ENCODE results near the gene COBLL1. TPM values are rescaled to one million over a fixed set of nuclear protein-coding genes. Genes with fewer than 3 reads are reported as not detected.

The COBLL1 gene
- total and polyA plus RNA-seq, 5 donors from 2014 or later = 0.49 to 1.3 TPM; not detected in 3

DNA sequence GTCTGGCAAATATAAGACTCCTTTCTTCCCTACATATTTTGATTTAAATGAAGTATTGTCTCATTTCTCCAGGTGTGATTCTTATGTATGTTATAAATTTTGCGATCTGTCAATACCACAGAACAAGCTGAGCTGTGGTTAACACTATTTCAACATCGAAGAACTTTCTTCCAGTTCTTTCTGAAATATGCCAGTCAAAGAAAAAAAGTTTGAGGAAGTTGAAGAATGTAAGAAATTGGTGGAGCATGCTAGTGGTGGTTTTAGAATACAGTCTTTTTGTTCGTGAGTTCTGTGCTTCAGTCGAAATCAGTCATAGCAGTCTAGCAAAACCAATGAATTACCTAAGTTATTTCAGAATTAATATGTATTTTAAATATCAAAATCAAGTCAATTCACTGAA lies 8.6 kb upstream of the COBLL1 start:
- DNase-seq = no peak
- no peak overlapping the region for H3K27ac ChIP-seq (ENCODE audit: insufficient read depth, low read length, poor library complexity, severe bottlenecking)
- no peak for ATAC-seq (ENCODE audit: low read depth in 2 of 2)
- H3K27me3 ChIP-seq (ENCODE audit: control insufficient read depth, insufficient read depth, low read length) = peaks cover 6% of the 10 kb centered on the region
- H3K4me1 Mint-ChIP-seq = no peaks in the 10 kb centered on the region
- no peak overlapping the region for H3K4me3 ChIP-seq (ENCODE audit: low read depth, low read length)
- H3K36me3 Mint-ChIP-seq = no peaks in the 10 kb centered on the region
- H3K9me3 ChIP-seq (ENCODE audit: control insufficient read depth in 2 of 2, low read length in 2 of 2) = no peaks in the 10 kb centered on the region
- no peaks in the 10 kb centered on the region for H3K36me3 ChIP-seq (ENCODE audit: control insufficient read depth, insufficient read depth, low read length)
- H3K27ac Mint-ChIP-seq = no peak overlapping the region
- no peaks in the 10 kb centered on the region for H3K9me3 Mint-ChIP-seq
- peaks cover 16% of the 10 kb centered on the region for H3K27me3 Mint-ChIP-seq
- no peak overlapping the region for H3K4me3 Mint-ChIP-seq
- H3K4me1 ChIP-seq (ENCODE audit: control insufficient read depth, insufficient read depth, low read length, poor library complexity, severe bottlenecking) = no peaks in the 10 kb centered on the region

DNA sequence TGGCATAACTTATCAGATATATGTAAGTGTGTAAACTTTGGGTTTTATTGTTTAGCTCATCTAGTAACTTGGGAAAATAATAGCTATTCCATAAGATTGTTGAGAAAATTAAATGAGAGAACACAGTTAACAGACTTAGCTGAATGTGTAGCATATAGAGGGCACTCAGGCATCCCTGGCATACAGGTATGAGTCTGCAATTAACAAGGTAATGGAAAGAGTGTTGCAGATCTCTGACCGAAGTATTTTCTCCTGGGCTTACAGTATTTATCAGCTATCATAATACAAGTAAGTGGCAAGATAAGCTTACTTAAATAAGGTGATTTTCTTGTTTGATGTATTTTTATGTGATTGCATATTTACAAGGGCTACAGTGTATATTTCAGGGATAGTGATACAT lies 7.9 kb upstream of the COBLL1 start:
- DNase-seq = no peak
- Histone ChIP-seq H3K27me3 (ENCODE audit: control insufficient read depth, insufficient read depth, low read length) (peaks cover 6% of the 10 kb centered on the region), H3K4me3 (ENCODE audit: low read depth, low read length) (no peak overlapping the region), H3K4me1 (ENCODE audit: control insufficient read depth, insufficient read depth, low read length, poor library complexity, severe bottlenecking) (no peaks in the 10 kb centered on the region), H3K36me3 (ENCODE audit: control insufficient read depth, insufficient read depth, low read length) (no peaks in the 10 kb centered on the region), H3K27ac (ENCODE audit: insufficient read depth, low read length, poor library complexity, severe bottlenecking) (no peak overlapping the region), H3K9me3 (ENCODE audit: control insufficient read depth in 2 of 2, low read length in 2 of 2) (no peaks in the 10 kb centered on the region)
- H3K4me1 Mint-ChIP-seq = no peaks in the 10 kb centered on the region
- no peak overlapping the region for H3K27ac Mint-ChIP-seq
- H3K4me3 Mint-ChIP-seq = no peak overlapping the region
- H3K27me3 Mint-ChIP-seq = peaks cover 20% of the 10 kb centered on the region
- no peak for ATAC-seq (ENCODE audit: low read depth in 2 of 2)
- no peaks in the 10 kb centered on the region for H3K9me3 Mint-ChIP-seq
- H3K36me3 Mint-ChIP-seq = no peaks in the 10 kb centered on the region

DNA sequence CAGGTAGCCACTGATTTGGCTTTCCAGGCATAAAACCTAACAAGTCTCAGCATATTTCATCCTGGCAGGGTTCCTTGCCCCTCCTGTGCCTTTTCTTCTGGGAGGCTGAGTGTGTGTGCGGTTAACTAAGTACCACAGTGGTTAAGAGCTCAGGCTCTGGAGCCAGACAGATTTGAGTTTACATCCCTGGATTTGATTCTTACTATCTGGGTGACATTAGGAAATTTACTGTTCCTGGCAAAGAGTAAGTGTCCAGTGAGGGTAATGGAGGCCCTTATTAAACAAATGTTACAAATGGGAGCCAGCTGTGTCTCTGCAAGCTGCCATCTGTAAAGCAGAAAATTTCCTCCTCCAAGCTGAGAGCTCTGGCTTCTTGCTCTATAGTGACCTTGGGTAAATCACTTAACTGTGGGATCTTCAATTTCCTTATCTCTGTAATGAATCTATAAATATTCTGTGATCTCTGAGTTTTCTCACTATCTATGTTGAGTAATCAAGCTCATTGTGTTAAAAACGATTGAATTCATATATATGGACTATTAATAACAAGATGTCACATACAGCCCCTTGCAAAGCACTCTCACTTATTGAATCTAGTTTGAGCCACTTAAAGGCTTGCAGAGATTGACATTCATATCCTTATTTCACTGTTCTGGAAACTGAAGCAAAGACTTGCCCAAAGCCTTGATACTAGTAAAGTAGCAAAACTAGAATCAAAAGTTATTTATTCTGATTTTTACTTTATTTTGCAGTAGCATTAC lies 6.5 kb upstream of the COBLL1 start:
- no peaks in the 10 kb centered on the region for H3K9me3 ChIP-seq (ENCODE audit: control insufficient read depth in 2 of 2, low read length in 2 of 2)
- peaks cover 31% of the 10 kb centered on the region for H3K27me3 Mint-ChIP-seq
- H3K36me3 ChIP-seq (ENCODE audit: control insufficient read depth, insufficient read depth, low read length) = no peaks in the 10 kb centered on the region
- H3K9me3 Mint-ChIP-seq = no peaks in the 10 kb centered on the region
- no peak overlapping the region for H3K4me3 Mint-ChIP-seq
- H3K4me1 Mint-ChIP-seq = no peaks in the 10 kb centered on the region
- H3K27ac ChIP-seq (ENCODE audit: insufficient read depth, low read length, poor library complexity, severe bottlenecking) = no peak overlapping the region
- H3K27me3 ChIP-seq (ENCODE audit: control insufficient read depth, insufficient read depth, low read length) = peaks cover 9% of the 10 kb centered on the region
- H3K27ac Mint-ChIP-seq = no peak overlapping the region
- H3K4me1 ChIP-seq (ENCODE audit: control insufficient read depth, insufficient read depth, low read length, poor library complexity, severe bottlenecking) = no peaks in the 10 kb centered on the region
- no peak for DNase-seq
- no peak overlapping the region for H3K4me3 ChIP-seq (ENCODE audit: low read depth, low read length)
- H3K36me3 Mint-ChIP-seq = no peaks in the 10 kb centered on the region
- no peak for ATAC-seq (ENCODE audit: low read depth in 2 of 2)

DNA sequence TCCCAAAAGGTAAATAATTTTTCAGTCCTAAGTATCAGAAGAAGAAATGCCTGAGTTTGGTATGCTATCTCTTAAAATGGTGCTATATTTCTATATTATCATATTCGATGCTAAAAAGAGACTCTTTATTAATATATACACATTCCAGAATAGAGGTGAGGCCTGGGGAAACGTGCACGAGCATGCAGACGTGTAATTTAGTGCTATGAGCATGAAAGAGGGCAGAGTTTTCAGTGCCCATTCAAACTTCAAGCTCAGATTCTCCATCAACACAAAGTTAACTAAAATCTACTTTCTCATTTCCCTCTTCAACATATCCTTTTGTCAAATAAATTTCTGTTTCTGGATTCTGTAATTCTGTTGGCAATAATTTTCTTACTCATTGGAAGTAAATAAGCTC lies 5.7 kb upstream of the COBLL1 start:
- H3K36me3 Mint-ChIP-seq = no peaks in the 10 kb centered on the region
- H3K4me3 ChIP-seq (ENCODE audit: low read depth, low read length) = no peak overlapping the region
- H3K36me3 ChIP-seq (ENCODE audit: control insufficient read depth, insufficient read depth, low read length) = no peaks in the 10 kb centered on the region
- no peaks in the 10 kb centered on the region for H3K4me1 Mint-ChIP-seq
- no peak overlapping the region for H3K4me3 Mint-ChIP-seq
- H3K27me3 Mint-ChIP-seq = peaks cover 38% of the 10 kb centered on the region
- H3K9me3 Mint-ChIP-seq = no peaks in the 10 kb centered on the region
- H3K27ac Mint-ChIP-seq = no peak overlapping the region
- ATAC-seq (ENCODE audit: low read depth in 2 of 2) (no peak), DNase-seq (no peak)
- H3K4me1 ChIP-seq (ENCODE audit: control insufficient read depth, insufficient read depth, low read length, poor library complexity, severe bottlenecking) = no peaks in the 10 kb centered on the region
- H3K27me3 ChIP-seq (ENCODE audit: control insufficient read depth, insufficient read depth, low read length) = peaks cover 9% of the 10 kb centered on the region
- H3K9me3 ChIP-seq (ENCODE audit: control insufficient read depth in 2 of 2, low read length in 2 of 2) = no peaks in the 10 kb centered on the region
- no peak overlapping the region for H3K27ac ChIP-seq (ENCODE audit: insufficient read depth, low read length, poor library complexity, severe bottlenecking)

DNA sequence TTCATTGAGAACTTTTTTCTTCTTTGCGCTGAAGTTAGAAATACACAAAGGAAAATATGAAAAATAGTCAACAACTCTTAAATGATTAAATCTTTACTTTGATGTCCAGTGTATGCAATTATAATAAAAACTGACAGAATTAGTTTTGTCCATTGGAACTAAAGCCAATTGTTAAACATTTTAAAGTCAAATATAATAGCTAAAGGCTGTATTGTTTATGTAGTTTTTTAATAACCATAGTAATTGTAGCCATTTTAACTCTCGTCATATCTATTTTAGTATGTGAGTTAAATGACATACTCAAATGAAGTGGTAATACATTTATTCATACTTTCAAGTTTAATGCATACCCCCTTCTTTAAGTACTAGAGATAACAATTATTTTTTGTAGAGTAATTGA lies 4.7 kb upstream of the COBLL1 start:
- Histone ChIP-seq H3K27ac (ENCODE audit: insufficient read depth, low read length, poor library complexity, severe bottlenecking) (no peak overlapping the region), H3K27me3 (ENCODE audit: control insufficient read depth, insufficient read depth, low read length) (peaks cover 9% of the 10 kb centered on the region), H3K36me3 (ENCODE audit: control insufficient read depth, insufficient read depth, low read length) (no peaks in the 10 kb centered on the region), H3K9me3 (ENCODE audit: control insufficient read depth in 2 of 2, low read length in 2 of 2) (no peaks in the 10 kb centered on the region), H3K4me3 (ENCODE audit: low read depth, low read length) (no peak overlapping the region), H3K4me1 (ENCODE audit: control insufficient read depth, insufficient read depth, low read length, poor library complexity, severe bottlenecking) (peaks cover 9% of the 10 kb centered on the region)
- Mint-ChIP-seq H3K9me3 (no peaks in the 10 kb centered on the region), H3K36me3 (no peaks in the 10 kb centered on the region), H3K4me3 (no peak overlapping the region), H3K27ac (no peak overlapping the region), H3K27me3 (peaks cover 42% of the 10 kb centered on the region), H3K4me1 (peaks cover 0 to 2% (median 0%) of the 10 kb centered on the region in 4 donors)
- no peak for ATAC-seq (ENCODE audit: low read depth in 2 of 2)
- DNase-seq = no peak

DNA sequence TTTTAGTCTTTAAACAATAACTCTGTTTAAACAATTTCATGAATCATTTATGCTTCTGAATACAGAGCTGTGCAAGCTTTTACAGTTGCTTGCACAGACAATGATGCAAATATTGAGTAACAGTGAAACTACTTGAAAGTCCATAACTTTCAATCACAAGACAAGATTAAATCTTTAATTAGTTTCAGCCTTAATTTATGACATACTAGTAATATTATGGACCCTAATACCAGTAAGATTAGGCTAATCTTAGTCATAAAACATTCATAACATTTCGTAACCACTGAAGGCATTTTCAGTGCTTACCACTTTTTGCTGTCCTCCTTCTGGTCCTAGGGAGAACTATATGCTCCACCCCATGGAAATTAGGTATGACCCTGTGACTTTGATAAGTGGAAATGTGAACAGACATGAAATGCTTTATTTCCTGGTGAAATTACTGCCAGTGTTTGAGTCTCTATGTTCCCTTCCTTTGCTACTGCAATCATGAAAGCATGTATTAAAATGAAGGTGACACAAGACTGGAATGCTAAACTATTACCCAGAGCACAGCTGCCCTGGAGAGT lies 1.8 kb upstream of the COBLL1 start:
- peaks cover 48% of the 10 kb centered on the region for H3K27me3 Mint-ChIP-seq

DNA sequence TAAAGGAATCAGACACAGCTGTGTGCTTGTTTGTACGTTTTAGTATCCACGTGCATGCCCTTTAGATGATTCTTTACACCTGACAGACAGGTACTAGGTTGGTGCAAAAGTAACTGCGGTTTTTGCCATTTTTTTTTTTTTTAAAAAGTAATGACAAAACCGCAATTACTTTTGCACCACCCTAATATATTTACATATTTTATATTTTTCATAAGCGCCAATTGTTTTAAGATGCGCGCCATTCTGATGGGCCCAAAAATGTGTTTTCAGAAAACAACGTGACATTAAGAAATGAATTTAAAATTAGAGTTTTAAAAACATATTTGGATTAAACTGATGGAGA lies 972 bp upstream of the COBLL1 start:
- Histone ChIP-seq H3K36me3 (ENCODE audit: control insufficient read depth, insufficient read depth, low read length) (no peaks in the 10 kb centered on the region), H3K27me3 (ENCODE audit: control insufficient read depth, insufficient read depth, low read length) (peaks cover 17% of the 10 kb centered on the region), H3K9me3 (ENCODE audit: control insufficient read depth in 2 of 2, low read length in 2 of 2) (no peaks in the 10 kb centered on the region), H3K4me3 (ENCODE audit: low read depth, low read length) (no peak overlapping the region), H3K4me1 (ENCODE audit: control insufficient read depth, insufficient read depth, low read length, poor library complexity, severe bottlenecking) (peaks cover 16% of the 10 kb centered on the region), H3K27ac (ENCODE audit: insufficient read depth, low read length, poor library complexity, severe bottlenecking) (no peak overlapping the region)
- Mint-ChIP-seq H3K27ac (no peak overlapping the region), H3K27me3 (peaks cover 55% of the 10 kb centered on the region), H3K4me3 (peak overlapping the region in 1 of 4 donors; percentile 68), H3K4me1 (peaks cover 0 to 10% (median 6%) of the 10 kb centered on the region in 4 donors), H3K36me3 (no peaks in the 10 kb centered on the region), H3K9me3 (no peaks in the 10 kb centered on the region)
- ATAC-seq (ENCODE audit: low read depth in 2 of 2) (no peak), DNase-seq (no peak)

More for the DNA sequence above, 1.8 kb upstream of the COBLL1 start:
- Histone ChIP-seq H3K36me3 (ENCODE audit: control insufficient read depth, insufficient read depth, low read length) (no peaks in the 10 kb centered on the region), H3K9me3 (ENCODE audit: control insufficient read depth in 2 of 2, low read length in 2 of 2) (no peaks in the 10 kb centered on the region), H3K27me3 (ENCODE audit: control insufficient read depth, insufficient read depth, low read length) (peaks cover 19% of the 10 kb centered on the region), H3K4me1 (ENCODE audit: control insufficient read depth, insufficient read depth, low read length, poor library complexity, severe bottlenecking) (peaks cover 16% of the 10 kb centered on the region), H3K27ac (ENCODE audit: insufficient read depth, low read length, poor library complexity, severe bottlenecking) (no peak overlapping the region), H3K4me3 (ENCODE audit: low read depth, low read length) (no peak overlapping the region)
- ATAC-seq (ENCODE audit: low read depth in 2 of 2) = no peak
- Mint-ChIP-seq H3K27ac (no peak overlapping the region), H3K9me3 (no peaks in the 10 kb centered on the region), H3K4me1 (peaks cover 0 to 10% (median 6%) of the 10 kb centered on the region in 4 donors), H3K36me3 (no peaks in the 10 kb centered on the region), H3K4me3 (peak overlapping the region in 1 of 4 donors; percentile 1)
- no peak for DNase-seq
